ENCODE measurements around the gene CASP5.

CASP5 gene

DNA sequence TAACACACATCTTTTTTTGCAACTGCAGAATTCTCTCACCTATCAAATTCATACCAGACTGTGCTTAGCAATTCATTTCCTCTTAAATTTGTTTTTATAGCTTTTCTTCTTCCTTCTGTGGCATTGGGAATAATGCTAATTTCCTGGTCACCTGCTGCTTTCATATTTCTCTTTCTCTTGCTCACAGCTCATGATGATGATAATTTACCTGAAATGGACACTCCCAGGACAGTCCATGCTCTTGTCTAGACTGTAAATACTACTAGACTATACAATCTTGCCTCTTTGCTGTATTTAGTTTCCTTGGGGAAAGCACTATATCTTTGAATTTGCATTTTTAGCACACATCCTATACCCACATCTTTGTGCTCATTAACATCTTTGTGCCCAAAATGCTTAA lies 15.5 kb downstream of the CASP5 start:
- Histone ChIP-seq H3K27me3 (no peaks in the 10 kb centered on the region), H3K4me1 (peaks cover 13% of the 10 kb centered on the region), H3K9me3 (no peaks in the 10 kb centered on the region), H3K36me3 (no peaks in the 10 kb centered on the region), H3K4me3 (ENCODE audit: low read depth, low read length) (no peak overlapping the region)
- TF ChIP-seq, protein P1, sequence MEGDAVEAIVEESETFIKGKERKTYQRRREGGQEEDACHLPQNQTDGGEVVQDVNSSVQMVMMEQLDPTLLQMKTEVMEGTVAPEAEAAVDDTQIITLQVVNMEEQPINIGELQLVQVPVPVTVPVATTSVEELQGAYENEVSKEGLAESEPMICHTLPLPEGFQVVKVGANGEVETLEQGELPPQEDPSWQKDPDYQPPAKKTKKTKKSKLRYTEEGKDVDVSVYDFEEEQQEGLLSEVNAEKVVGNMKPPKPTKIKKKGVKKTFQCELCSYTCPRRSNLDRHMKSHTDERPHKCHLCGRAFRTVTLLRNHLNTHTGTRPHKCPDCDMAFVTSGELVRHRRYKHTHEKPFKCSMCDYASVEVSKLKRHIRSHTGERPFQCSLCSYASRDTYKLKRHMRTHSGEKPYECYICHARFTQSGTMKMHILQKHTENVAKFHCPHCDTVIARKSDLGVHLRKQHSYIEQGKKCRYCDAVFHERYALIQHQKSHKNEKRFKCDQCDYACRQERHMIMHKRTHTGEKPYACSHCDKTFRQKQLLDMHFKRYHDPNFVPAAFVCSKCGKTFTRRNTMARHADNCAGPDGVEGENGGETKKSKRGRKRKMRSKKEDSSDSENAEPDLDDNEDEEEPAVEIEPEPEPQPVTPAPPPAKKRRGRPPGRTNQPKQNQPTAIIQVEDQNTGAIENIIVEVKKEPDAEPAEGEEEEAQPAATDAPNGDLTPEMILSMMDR (IDR thresholded peaks at IDR 0.05; ENCODE audit: low read depth, low read length) = no peak
- DNase-seq = no peak

DNA sequence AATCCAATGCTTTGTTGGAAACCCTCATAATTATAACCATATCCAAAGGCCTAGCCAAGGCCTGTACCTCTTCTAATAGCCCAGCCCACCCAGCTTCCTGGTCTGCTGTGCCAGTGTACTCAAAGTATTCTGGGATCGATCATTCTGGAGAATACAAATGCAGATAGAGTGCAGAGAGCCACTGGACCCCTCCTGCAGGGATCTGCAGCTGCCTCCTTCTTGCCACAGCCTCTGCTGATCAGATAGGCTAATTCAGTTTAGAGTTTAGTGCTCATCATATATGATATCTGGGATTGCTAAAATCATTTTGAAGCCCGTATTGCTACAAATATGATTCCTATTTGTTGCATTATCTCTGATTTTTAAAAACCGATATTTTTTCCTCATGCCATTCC lies 17.5 kb downstream of the CASP5 start:
- Histone ChIP-seq H3K27me3 (no peaks in the 10 kb centered on the region), H3K36me3 (no peaks in the 10 kb centered on the region), H3K4me3 (ENCODE audit: low read depth, low read length) (no peak overlapping the region), H3K9me3 (no peaks in the 10 kb centered on the region), H3K4me1 (peaks cover 13% of the 10 kb centered on the region)
- DNase-seq = peak; percentile 67
- TF ChIP-seq, protein P1 (IDR thresholded peaks at IDR 0.05; ENCODE audit: low read depth, low read length) = no peak

DNA sequence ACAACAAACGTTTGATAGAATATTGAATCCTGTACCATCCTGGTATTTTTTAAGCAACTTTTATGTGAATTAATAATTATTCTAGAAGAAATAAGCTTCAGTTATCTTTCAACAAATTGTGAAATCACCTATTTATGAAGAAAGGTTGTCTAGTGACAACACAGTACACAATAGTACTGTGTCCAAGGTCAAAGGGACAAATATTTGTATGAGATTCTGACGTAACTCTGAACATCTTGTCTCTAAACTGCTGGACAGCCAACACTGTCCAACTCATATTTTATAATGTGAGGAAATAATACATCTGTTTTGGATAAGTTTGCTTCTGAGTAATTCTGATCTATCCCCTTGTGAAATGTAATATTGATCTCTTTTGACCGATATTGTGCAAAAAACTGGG lies 18.9 kb downstream of the CASP5 start:
- TF ChIP-seq, protein P1 (IDR thresholded peaks at IDR 0.05; ENCODE audit: low read depth, low read length) = no peak
- no peaks in the 10 kb centered on the region for H3K27me3 ChIP-seq
- H3K4me1 ChIP-seq = peaks cover 13% of the 10 kb centered on the region
- no peaks in the 10 kb centered on the region for H3K36me3 ChIP-seq
- H3K4me3 ChIP-seq (ENCODE audit: low read depth, low read length) = no peak overlapping the region
- H3K9me3 ChIP-seq = no peaks in the 10 kb centered on the region
- no peak for DNase-seq

DNA sequence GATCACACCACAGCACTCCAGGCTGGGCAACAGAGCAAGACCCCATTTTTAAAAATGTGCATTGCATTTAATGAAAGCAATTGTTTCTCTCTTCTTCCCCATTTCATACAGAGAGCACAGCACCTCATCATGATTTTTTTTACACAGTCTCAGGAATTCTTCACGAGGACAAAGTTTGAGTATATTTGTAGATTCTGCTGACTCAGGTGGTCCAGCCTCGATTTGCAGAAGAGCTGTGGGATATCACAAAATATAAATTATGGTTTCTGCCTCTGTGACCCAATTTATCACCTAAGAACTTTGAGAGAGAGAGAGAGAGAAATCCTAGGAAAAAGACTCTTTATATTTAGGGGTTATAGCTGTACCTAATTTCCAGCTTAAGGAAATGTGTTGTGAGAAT lies 19.8 kb downstream of the CASP5 start:
- Histone ChIP-seq H3K4me1 (peaks cover 13% of the 10 kb centered on the region), H3K36me3 (no peaks in the 10 kb centered on the region), H3K4me3 (ENCODE audit: low read depth, low read length) (no peak overlapping the region), H3K27me3 (no peaks in the 10 kb centered on the region), H3K9me3 (no peaks in the 10 kb centered on the region)
- DNase-seq = no peak
- TF ChIP-seq, protein P1 (IDR thresholded peaks at IDR 0.05; ENCODE audit: low read depth, low read length) = no peak

DNA sequence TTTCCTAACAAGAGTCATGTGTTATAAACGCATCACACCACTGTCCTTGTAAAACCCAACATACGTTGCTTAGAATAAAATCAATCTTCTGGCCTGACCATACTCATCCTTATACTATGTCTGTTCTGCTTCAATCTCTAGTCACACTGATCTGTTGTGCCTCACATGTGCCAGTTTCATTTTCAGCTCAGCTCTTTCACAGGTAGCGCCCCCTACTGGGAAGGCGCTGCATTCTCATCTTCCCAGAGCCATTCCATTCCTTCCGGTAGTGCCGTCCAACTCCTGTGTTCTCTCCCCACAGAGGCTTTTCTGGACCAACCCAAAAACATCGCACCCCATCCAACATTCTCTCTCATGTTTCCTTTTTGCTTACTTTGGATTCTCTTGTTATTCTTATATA lies 22.2 kb downstream of the CASP5 start:
- DNase-seq = no peak
- TF ChIP-seq, protein P1 (IDR thresholded peaks at IDR 0.05; ENCODE audit: low read depth, low read length) = peak; percentile 79
- peaks cover 12% of the 10 kb centered on the region for H3K4me1 ChIP-seq
- H3K9me3 ChIP-seq = no peaks in the 10 kb centered on the region
- H3K4me3 ChIP-seq (ENCODE audit: low read depth, low read length) = no peak overlapping the region
- H3K27me3 ChIP-seq = no peaks in the 10 kb centered on the region
- H3K36me3 ChIP-seq = no peaks in the 10 kb centered on the region

DNA sequence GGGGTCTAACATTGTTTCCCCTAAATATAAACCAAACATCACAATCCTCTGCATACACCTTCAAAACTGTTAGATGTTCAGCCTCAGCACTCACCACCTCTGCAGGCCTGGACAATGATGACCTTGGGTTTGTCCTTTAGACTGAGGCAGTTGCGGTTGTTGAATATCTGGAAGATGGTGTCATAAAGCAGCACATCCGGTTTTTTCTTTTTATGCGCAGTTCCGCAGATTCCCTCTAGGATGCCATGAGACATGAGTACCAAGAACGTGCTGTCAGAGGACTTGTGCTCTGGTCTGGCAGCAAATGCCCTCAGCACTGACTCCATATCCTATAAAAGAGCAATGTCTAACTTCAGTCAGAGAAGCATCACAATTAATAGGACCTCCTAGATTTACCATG lies 22.8 kb downstream of the CASP5 start:
- Histone ChIP-seq H3K4me1 (peaks cover 5% of the 10 kb centered on the region), H3K27me3 (no peaks in the 10 kb centered on the region), H3K36me3 (no peaks in the 10 kb centered on the region), H3K4me3 (ENCODE audit: low read depth, low read length) (no peak overlapping the region), H3K9me3 (no peaks in the 10 kb centered on the region)
- peak; percentile 33 for DNase-seq
- TF ChIP-seq, protein P1 (IDR thresholded peaks at IDR 0.05; ENCODE audit: low read depth, low read length) = peak; percentile 43; the same call in 1 of the 2 replicates

Measured in BE2C (cell line).